GM10847 (cell line): ENCODE measurements around the gene INSIG1.
A peak's percentile ranks its signal among the peaks of the same experiment; 100 is the strongest.

Experiments used
- POLR2A ChIP-seq: IDR thresholded peaks from 2 replicates; pipeline ENCODE4 v1.6.1; 2011; ENCODE audit not compliant: insufficient read length; ENCODE audit errors: extremely low read depth

The INSIG1 gene

DNA sequence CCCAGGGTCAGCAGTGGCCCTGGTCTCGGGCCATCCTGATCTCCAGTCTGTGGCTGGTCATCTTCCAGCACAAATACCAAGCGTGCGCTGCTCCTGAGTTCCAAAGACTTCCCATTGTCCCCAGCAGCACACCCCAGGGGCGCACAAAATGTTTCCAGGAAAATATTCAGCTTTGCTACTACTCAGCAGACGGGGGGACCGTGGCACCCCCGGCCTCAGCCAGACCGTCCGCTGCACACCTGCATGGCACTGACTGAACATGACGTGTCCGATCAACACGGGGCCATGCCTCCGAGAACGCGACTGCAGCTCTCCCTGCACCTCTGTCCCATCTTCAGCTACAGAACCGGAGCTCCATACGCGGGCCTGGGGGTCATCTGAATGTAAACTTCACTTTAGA lies 9.6 kb upstream of the INSIG1 start:
- no peak for TF ChIP-seq POLR2A

DNA sequence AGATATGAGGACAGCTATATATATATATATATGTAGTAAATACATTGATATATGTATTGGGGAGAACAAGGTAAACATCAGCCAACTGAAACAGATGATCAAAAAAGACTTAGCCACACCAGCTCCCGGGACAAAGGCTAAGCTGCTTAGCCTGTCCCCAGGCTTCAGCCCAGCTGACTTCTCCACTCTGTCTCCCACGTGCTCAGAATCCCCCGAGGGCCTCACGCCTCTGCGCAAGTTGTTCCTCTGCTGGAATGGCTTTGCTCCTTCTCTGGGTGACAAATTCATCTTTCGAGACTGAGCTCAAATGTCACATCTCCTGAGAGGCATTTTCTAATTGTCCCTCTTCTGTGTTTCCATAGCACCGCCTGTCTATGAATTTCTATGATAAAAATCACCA lies 8.6 kb upstream of the INSIG1 start:
- no peak for TF ChIP-seq POLR2A

DNA sequence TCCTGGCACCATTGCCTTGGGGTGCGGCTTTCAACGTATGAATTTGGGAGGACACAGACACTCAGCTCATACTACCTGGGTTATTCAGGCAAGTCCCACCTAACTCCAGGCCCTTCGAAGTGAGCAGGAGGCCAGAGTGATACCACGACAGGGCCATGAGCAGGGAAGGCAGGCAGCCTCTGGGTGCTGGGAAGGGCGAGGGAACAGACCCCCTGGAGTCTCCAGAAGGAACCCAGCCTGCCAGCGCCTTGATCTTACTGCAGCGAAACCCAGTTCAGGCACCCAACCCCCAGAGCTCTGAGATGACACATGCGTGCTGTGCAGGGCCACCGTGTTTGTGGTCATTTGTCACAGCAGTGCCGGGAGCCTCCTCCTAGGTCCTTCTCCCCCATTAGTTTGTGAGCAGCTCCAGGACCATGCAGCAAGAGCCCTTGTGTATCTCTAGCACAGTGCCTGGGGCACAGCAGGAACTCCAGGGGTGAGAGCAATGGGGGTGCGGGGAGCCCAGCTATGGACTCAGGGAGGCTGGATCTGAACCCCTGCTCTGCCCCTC lies 7.7 kb upstream of the INSIG1 start:
- no peak for TF ChIP-seq POLR2A

DNA sequence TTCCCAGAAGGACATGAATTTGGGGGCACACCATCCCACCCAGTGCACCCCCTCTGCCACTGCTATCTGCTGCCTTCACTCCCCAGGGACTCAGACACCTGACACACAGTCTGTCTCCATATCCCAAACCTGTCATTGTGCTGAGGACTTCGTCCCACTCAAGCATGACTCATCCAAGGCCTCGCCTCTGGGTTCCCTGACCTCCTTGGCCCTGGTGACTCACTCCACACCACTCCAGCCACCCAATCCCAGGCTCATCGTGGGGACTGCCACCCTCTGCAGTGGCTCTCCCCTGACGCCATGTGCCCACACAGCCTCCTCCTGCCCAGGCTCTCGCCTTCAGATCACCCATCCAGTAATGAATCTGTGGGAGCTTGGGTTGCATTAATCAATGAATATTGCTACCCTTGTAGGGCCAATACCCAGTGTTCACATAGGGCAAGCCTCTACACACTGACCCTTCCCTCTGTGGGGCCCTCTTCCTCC lies 6.6 kb upstream of the INSIG1 start:
- TF ChIP-seq POLR2A = no peak

DNA sequence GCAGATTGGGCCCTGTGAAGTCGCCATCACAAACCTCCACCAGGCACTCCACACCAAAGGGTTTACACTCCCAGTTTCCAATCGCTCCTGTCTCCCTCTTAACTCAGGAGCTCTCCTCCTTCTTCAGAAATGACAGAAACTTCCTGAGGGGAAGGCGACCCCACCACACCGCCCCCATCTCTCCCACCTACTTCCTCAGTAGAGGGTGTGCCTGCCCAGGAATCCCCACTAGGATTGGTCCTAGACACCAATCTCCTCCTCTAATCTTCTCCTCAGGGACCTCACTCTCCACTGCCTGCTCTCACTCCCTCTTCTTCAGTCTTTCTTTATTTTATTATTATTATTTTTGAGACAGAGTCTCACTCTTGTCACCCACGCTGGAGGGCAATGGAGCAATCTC lies 5.9 kb upstream of the INSIG1 start:
- TF ChIP-seq POLR2A = no peak

DNA sequence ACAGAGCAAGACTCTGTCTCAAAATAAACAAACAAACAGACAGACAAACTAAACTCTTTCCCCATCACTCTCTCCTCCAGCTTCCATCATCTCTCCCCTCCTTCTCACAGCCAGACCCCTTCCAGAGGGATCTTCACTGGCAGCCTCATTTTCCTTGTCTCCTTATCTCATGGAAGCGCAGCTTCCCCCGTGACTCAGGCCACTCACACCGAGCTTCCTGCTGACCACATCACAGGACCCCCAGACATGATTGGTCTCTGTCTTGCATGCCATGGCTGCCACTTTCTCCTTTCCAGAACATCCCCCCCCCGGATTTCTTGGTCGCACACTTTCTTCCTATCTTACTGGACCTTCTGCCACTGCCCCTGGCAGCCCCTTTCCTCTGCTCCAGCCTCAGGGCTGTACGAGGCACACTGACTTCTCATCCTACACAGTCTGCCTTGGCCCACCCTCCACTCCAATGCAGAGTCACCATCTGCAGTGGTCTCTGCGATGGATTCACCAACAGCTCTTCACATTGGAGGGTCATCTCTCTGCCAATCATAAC lies 4.9 kb upstream of the INSIG1 start:
- TF ChIP-seq POLR2A = no peak

DNA sequence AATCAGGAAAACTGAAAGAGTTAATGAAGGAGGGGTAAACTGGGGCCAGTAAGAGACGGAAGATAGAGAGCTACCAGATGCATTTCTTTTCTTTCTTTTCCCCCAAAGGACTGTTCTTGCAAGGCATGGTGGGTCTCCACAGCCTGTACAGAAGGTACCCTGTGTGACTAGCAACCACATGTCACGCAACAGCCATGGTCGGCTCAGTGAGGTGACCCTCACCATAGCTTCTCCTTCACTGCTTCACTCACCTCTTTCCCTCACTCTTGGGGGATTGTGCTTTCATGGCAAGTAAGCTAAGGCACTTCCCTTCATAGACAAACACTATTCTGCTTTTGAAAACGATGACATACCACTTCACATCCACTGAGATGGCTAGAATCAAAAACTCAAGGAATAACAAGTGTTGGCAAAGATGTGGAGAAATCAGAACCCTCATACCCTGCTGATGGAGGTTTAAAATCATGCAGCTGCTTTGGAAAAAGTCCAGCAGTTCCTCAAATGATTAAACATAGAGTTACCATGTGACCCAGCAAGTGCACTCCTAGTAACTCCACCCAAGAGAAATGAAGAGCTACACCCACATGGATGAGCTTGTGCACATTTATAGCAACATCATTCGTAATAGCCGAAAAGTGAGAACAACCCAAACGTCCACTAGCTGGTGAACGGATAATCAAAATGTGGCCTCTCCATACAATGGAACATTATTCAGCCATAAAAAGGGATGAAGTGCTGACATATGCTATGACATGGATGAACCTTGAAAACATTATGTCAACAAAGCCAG lies 3.8 kb upstream of the INSIG1 start:
- TF ChIP-seq POLR2A = no peak

DNA sequence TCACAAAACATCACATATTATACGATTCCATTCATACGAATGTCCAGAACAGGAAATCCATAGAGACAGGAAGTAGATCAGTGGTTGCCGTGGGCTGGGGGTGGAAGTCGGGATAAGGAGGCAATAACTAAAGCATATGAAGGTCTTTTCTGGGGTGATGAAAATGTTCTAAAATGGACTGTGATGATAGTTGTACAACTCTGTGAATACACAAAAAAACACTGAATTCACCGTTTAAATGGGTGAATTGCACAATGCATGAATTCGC lies 3.2 kb upstream of the INSIG1 start:
- no peak for TF ChIP-seq POLR2A

DNA sequence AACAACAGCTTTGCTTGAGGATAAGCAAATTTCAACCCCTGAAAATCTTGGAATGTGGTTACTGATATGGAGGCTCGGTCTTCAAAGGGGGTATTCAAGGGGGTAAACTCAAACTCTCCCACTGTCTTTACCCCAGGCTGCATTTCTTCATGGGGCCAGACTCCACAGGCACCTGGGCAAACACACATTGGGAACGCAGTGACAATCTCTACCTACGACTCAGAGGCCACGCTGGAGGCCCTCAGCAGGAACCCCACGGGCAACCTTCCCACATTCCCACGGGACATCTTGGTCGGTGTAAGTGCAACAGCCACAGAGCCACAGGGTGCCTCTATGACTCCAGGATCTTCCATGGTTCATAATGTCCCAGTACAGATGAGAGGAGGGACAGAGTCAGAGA lies 2.2 kb upstream of the INSIG1 start:
- no peak for TF ChIP-seq POLR2A

DNA sequence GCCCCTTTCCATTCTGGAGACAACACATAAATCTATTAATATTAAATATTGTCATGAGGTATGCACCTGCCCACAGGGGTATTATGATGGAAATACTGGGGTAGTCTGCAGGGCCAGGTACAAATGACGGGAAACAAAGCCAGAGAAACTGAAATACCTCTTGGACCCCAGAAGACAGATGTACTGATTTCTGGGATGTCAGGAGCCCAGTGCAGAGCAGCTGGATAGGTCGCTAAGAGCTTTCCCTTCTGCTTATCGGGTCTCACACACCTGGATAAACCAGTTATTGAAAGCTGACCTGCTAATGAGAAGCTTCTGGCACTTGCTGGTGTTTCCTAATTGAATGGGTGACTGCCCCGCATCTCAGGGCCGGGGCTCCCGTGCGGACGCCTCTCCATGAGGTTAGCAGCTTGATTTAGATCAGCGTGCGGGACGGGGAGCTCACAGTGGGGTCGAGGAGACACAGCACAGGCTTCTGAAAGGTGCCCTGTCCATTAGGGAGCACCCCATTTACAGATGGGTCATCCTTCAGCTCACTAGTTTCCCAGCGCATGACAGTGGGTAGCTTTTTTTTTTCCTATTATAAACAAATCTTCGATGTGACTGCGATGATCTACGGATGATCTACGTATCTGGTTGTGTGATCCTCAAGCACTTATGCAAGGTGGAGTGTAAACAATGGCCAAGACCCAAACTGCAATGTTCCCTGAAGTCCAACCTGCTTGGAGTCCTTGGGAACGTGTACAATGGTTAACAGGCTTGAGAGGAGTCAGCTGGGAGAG lies 1.5 kb upstream of the INSIG1 start:
- no peak for TF ChIP-seq POLR2A

DNA sequence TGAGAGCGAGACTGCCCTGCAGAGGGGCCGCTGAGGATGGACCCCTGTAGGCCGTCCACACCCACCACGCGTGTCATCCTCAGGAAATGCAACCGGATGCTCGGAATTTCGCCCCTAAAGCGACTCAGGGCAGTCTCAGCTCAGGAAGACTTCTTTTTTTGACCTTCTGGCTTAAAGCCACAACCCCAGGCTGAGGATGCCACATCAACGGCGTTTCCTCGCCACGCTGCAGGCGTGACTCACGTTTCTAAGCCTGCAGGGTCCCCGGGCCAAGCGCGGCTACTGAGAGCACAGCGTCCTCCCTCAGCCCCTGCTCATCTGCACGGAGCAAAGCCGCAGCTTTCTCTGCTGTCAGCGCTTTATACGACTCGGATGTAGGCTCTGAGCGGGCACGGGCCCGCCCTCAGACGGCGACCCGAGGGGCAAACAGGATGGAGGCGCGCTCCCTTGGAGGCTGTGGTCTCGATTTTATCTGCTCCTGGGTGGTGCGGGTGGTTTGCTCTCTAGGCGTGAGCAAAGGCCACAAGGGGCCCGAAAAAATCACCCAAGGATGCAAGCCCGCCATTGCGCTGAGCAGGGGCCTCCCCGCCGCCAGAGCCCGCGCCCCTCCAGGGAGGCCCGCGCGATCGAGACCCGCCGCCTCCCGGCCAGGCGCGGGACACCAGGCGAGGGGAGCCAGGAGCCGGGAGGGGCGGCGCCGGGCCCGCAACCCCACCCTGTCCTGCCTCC lies 726 bp upstream of the INSIG1 start:
- no peak for TF ChIP-seq POLR2A

DNA sequence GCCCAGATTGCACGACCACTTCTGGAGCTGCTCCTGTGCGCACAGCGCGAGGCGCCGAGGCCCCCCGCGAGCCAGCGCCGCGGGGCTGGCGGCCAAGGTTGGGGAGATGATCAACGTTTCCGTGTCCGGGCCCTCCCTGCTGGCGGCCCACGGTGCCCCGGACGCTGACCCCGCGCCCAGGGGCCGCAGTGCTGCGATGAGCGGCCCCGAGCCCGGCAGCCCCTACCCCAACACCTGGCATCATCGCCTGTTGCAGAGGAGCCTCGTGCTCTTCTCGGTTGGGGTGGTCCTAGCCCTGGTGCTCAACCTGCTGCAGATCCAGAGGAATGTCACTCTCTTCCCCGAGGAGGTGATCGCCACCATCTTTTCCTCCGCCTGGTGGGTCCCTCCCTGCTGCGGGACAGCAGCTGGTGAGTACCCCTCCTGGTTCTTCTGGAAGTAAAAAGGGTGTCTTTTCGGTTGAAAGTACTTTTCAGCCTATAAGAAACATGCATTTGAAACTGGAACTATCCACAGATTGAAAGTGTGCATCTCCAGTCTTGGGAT lies 683 bp downstream of the INSIG1 start:
- no peak for TF ChIP-seq POLR2A

DNA sequence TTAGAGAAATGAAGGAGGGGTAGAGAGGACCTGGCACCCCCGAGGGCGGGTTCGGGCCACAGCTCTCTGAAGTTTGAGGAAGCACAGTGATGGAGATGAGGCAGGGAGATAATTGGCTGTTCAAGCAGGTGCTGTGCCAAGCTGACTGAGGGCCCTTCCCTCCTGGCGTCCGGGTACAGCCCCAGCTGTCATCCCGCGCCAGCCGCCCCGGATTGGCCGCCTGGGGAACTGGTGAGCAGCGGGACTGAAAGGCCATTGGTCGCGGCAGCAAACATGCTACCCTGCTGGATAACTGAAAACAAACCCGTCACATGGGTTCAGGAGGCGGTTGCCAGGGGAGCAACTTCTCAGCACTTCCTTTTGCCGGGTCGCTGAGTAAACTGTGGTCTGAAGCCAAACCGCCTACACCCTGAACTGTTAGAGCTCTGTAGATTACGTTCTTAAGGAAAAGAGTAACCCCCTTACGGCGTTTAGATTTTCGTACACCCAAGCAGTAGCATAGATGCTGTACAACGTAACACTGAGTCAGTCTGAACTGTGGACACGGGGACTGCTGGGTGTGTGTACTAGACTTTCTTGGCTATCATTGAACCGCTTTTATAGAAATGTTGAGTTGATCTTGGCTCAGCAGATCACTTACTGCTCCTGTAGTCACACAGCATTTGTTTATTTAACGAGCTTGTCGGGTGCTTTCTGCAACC lies 1.3 kb downstream of the INSIG1 start:
- TF ChIP-seq POLR2A = peak; percentile 61

DNA sequence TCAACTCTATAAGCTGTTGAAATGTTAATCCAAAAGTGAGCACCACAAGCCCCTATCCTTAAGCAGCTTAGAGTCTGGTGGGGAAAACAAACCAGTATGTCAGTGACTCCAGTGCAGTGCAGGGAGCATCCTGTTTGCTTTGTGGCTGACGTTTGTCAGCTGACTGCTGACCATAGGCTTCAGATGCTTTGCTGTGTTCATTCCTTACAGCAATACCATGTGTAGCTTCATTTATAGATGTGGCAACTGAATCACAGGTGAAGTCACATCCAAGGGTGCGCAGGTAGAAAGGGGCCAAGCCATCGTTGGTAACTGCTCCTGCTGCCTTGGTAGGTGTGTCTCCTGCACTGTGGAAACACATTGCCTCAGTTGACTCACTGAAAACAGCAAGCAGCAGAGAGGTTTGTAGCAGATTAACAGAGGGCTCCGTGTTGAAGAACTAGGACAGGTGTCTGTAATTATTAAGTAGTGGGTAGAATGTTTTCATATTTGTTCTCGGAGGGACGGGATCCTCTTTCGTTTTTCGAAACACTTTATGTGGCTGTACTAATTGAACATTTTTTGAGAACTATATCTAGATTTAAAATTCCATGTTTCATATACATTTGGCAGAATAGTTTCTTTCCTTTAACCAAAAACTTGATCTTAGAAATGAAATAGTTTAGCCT lies 2.0 kb downstream of the INSIG1 start:
- TF ChIP-seq POLR2A = no peak
